ES-I3 (cell line): ENCODE results near the gene EEPD1.

Experiments
- H3K36me3 ChIP-seq: 2 replicates; pipeline ENCODE4 v1.6.1; 2013; ENCODE audit warnings: mild to moderate bottlenecking, low read length, control low read depth, moderate library complexity; ENCODE audit not compliant: insufficient read depth
- H3K4me1 ChIP-seq: 2 replicates; pipeline ENCODE4 v1.6.1; 2013; ENCODE audit warnings: mild to moderate bottlenecking, control low read depth, low read length; ENCODE audit not compliant: insufficient read depth
- H3K9ac ChIP-seq: 2 replicates; pipeline ENCODE4 v1.6.1; 2013; ENCODE audit warnings: low read depth, mild to moderate bottlenecking, low read length, moderate library complexity
- H3K9me3 ChIP-seq: 2 replicates; pipeline ENCODE4 v1.6.1; 2013; ENCODE audit warnings: mild to moderate bottlenecking, low read length, moderate library complexity; ENCODE audit not compliant: control insufficient read depth, insufficient read depth

Gene EEPD1

DNA sequence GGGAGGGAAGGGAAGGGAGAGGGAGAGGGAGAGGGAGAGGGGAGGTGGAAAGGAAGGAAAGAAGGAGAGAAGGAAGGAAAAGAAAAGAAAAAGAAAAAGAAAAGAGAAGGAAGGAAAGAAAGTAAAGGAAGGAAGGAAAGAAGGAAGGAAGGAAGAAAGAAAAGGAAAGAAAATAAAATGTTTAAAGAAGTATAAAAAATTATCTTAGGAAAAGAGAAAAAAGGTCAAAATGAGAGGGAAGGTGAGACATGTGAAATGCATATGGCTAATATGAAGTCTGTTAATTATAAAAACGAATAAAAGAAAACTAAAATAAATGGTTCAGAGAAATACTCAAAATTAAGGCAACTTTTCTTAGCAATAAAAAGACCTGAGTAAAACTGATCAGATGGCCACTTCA, 190.5 kb downstream of the EEPD1 start:
- Histone ChIP-seq H3K4me1 (peaks cover 5% of the 10 kb centered on the region; the same call in 1 of the 2 replicates), H3K9ac (no peak overlapping the region), H3K36me3 (no peaks in the 10 kb centered on the region), H3K9me3 (no peaks in the 10 kb centered on the region)

DNA sequence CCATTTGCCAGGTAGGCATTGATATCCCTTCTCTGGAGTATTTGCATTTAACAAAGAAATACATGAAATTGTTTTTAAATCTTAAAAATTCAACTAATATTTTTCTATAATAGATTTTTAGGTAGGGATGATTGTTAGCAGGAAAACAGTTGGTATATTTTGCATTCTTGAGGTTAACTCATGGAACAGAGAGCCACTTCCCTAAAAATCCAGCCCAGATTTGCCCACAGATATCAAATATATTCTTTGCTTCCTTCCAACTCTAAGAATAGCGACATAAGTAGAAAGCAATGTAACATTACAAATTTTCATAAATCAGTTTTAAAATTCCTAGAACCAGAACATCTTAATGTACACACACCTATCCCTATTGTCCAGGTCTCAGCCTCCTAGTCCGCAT, 191.6 kb downstream of the EEPD1 start:
- Histone ChIP-seq H3K36me3 (no peaks in the 10 kb centered on the region), H3K4me1 (peaks cover 14% of the 10 kb centered on the region; the same call in 1 of the 2 replicates), H3K9me3 (no peaks in the 10 kb centered on the region), H3K9ac (no peak overlapping the region)

DNA sequence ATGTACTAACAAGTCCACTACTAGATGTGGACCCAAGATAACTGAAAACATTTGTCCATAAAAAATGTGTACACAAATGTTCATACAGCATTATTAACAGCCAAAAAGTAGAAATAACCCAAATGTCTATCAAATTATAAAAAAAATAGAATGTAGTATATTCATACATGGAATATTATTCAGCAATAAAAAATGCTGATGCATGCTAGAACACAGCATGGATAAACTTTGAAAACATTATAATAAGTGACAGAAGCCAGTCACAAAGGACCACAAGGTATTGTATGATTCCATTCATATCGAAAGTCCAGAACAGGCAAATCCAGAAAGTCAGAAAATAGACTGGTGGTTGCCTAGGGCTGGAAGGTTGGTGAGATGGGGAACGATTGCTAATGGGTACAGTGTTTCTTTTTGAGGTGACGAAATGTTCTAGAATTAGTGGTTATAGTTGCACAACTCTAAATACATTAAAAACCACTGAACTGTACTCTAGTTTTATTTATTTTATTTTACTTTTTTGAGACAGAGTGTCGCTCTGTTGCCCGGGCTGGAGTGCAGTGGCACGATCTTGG, 193.3 kb downstream of the EEPD1 start:
- Histone ChIP-seq H3K4me1 (peaks cover 17% of the 10 kb centered on the region; the same call in 1 of the 2 replicates), H3K9ac (no peak overlapping the region), H3K36me3 (no peaks in the 10 kb centered on the region), H3K9me3 (no peaks in the 10 kb centered on the region)

DNA sequence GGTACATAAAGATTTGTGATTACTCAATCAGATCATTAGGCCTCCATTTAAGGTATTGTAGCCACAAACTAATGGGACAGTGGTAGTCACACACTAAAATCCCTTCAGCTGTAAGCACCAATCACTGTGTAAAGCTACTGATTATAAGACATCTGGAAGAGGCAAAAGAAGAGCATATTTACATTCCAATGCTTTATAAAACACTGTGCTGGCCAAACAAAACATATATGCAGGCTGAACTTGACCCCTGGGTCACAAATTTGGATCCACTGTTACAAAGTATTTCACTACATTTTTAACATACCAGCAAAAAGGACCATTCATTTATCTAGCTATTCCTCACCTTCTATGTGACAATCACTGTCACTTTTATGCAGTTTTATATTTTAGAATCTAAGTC, 195.2 kb downstream of the EEPD1 start:
- Histone ChIP-seq H3K9me3 (no peaks in the 10 kb centered on the region), H3K9ac (no peak overlapping the region), H3K36me3 (no peaks in the 10 kb centered on the region), H3K4me1 (peaks cover 17% of the 10 kb centered on the region; the same call in 1 of the 2 replicates)

DNA sequence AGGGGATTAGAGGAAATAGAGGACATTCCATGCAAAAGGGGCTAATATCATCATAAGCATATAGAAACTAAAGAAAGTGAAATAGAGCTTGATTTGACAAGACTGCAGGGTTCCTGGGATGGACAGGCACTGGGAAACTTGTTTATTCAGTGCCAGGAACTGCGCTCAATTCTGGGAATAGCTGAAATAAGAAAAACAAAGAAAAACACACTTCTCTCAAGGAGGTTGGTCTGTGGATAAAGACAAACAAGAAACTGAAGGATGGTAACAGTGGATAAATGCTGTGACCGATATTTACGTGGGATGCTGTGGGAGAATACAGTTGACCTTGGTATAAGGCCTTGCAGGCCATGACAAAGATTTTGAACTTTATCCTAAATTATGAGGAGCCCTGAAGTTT, 195.7 kb downstream of the EEPD1 start:
- Histone ChIP-seq H3K4me1 (peaks cover 17% of the 10 kb centered on the region; the same call in 1 of the 2 replicates), H3K9me3 (no peaks in the 10 kb centered on the region), H3K9ac (no peak overlapping the region)

DNA sequence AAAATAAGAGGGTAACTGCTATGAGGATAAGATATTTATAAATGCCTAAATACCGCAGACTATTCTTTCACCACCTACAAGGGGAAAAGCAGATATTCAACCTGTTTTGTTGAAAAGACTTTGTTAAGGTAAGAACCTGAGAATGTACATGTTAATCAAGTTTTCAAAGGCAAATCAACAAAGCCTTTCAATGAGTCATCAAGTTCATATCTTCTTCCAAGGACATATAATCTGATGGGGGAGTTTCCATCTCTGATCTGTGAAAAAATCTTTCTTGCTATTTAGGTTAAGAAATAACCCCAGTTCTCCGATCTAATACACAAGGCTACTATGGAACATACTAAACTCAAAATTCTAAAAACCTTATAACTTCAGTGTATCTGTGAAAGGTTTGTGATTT, 196.6 kb downstream of the EEPD1 start:
- Histone ChIP-seq H3K36me3 (no peaks in the 10 kb centered on the region), H3K9me3 (no peaks in the 10 kb centered on the region), H3K4me1 (peaks cover 17% of the 10 kb centered on the region; the same call in 1 of the 2 replicates)

More for the DNA sequence above, 195.7 kb downstream of the EEPD1 start:
- H3K36me3 ChIP-seq, result no peaks in the 10 kb centered on the region

More for the DNA sequence above, 196.6 kb downstream of the EEPD1 start:
- H3K9ac ChIP-seq, result no peak overlapping the region
